Fibroblast of lung (primary cell): ENCODE results near the gene LTBP2.

Experiments
- CTCF ChIP-seq, 2 donors: IDR thresholded peaks in 1 of 2; conservative IDR thresholded peaks in 1 of 2; 1 replicate in 1 of 2; 2 replicates in 1 of 2; pipeline ENCODE4 v1.5.1; 2011 to 2012; ENCODE audit warnings: low read length in 2 of 2, control low read depth in 1 of 2, inconsistent platforms in 1 of 2, low read depth in 1 of 2, mild to moderate bottlenecking in 1 of 2
- EZH2 ChIP-seq: IDR thresholded peaks from 2 replicates; pipeline ENCODE4 v1.5.1; 2012; ENCODE audit warnings: low read length, control low read depth, mild to moderate bottlenecking; ENCODE audit errors: missing control alignments

DNA sequence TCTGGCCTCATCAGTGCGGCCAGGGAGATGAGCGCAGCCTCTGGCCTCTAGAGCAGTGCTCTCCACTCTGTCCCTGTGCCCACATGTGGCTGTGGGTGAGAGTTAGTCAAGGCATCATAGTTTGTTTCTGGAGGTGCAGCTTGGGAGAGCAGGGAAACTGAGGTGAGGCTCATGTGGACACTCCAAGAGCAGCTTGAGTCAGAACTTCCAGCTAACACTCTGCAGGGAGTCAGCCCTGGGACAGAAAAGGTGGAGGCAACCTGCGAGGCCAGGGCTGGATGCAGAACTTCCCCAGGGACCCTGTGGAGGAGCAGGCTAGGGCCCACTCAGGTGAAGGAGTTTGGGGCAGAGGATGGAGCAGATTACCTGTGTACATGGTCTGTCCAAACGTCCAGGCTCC is 107.6 kb downstream of the LTBP2 start:
- TF ChIP-seq CTCF (conservative IDR thresholded peaks at IDR 0.05 in 1 of 2, IDR thresholded peaks at IDR 0.05 in 1 of 2; ENCODE audit: low read depth in 1 of 2, low read length in 2 of 2) (no peak), EZH2 (no peak)
